Stimulated activated CD8-positive, alpha-beta memory T cell treated with anti-CD3 and anti-CD28 coated beads, Interleukin-7, amount 100 ng/mL, for 48 hours (primary cell): ENCODE data around the gene IL37.

Source experiments
- DNase-seq, 2 donors: peaks; one replicate each; pipeline ENCODE4 v3.0.0-alpha.2; 2020; ENCODE audit warnings: low read depth in 1 of 2; ENCODE audit errors: extremely low read depth in 1 of 2

Gene IL37

GRCh38 chr2:112954364-112954763 is 43.4 kb downstream of the IL37 start:
- DNase-seq: no peak

DNA sequence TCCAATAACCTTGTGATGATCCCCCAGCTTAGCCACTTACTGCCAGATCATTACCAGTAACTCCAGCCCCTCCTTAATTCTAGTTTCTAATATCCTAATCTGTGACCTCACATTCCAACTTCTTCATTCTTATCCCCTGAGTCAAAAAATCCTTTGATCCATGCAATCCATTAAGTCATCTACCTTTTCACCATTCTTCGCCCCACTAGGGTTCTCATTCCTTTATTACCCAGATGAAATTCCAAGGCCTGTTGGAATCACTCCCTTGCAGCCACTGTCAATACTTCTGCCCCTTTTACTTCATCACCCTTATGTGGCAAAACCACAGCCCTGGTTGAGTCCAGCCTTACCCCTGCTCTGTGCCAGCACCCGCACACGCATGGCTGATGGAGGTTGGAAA is 46.5 kb downstream of the IL37 start:
- no peak for DNase-seq

DNA sequence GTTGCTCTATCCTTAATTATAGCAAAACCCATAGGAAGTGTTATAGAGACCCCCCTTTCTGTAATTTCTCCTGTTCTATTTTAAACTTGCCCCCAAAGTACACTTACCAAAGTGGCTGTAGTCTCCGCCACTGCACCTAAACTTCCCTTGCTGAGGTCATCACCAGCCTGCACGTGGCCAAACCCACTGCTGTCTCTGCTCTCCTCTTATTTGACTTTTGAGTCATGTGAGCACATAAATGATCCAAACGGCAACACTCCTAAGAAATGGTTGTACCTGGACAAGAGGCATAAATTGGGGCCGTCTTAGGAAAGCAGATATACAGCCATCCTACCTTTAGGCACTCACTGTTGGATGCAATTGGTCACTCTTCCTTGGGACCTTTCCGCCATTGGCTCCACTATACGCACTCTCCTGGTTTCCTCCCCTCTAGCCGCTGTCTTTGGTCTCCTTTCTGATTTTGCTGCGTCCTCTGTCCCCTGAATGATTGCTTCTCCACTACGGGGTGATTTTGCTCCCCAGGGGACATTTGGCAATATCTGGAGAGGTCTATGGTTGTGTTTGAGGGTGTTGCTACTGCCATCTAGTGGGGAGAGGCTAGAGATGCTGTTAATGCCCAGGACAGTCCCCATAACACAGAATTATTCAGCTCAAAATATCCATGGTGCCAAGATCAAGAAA is 47.6 kb downstream of the IL37 start:
- no peak for DNase-seq

DNA sequence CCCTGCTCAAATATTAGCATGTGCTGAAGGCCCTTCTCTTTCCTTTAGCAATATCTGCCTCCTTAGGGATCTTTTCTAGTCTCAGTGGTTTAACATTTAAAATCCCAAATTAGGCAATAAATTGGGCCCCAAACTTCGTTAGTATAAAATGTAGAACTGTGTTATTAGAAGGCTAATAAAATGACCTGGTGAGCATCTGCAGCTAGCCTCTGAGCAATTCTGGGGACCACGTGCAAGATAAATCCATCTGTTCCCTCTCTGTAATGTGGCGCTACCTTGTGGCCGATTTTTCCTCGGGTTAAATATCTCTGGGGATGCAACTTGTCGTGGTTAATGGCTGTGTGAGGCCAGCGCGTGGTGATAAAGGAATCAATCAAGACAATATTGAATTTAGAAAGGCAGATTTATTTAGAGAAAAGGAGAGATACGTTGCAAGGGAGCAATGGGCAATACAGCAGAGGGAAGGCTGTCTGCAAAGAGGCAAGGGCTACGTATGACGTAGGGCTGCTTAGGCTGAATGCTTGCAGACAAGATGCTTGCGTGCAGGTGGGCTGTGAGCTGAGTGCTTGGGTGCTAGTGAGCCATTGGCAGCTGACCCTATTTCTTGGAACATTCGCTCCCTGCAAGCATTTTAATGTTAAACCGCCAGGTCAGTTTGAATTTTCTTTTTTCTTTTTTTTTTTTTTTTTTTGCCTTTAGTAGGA is 48.3 kb downstream of the IL37 start:
- DNase-seq: no peak

GRCh38 chr2:112960230-112960825 is 49.4 kb downstream of the IL37 start:
- no peak for DNase-seq

DNA sequence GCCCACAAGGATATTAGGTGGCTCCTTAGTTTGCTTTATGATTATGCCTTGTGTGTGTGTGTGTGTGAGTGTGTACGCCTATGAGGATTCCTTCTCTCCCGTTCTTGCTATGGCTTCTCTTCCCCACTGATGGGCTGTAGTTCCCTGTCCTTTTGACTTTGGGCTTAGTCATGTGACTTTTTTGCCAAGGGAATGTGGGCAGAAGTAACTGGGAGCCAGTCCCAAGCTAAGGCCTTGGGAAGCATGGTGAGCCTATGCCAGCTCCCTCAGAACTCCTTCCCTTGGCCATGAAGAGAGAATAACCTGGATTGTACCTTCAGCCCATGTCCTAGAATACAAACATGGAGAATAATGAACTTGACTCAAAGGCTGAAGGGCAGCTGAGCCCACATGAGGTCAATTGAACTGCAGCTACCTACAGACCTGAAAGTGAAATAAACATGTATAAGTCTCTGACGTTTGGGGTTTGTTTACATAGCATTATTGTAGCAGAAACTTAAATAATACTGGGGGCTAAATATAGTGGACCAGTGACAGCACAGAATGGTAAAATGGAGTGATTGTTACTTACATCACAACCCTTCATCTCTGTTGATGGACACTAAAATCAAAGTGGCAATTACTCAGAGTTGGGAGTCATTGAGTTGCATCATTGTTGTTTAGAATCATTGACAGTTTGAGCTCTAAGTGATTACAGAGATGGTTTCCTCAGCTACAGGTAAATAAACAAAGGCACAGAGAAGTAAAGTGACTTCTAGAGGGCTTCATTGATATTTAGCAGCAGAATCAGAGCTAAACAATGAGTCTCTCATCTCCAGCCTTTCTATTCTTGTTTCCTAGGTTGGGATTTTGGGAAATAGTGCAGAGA is 51.6 kb downstream of the IL37 start:
- DNase-seq: no peak

GRCh38 chr2:112967023-112967422 is 56.1 kb downstream of the IL37 start:
- DNase-seq: no peak
